Astrocyte of the cerebellum (primary cell): ENCODE results near the gene THSD4.

Experiments
- DNase-seq: peaks from one replicate; pipeline ENCODE4 v3.0.0-alpha.2; 2011; ENCODE audit warnings: low read depth
- H3K4me3 ChIP-seq: 2 replicates; pipeline ENCODE4 v1.5.1; 2011; ENCODE audit warnings: mild to moderate bottlenecking, low read depth, low read length, moderate library complexity
- CTCF ChIP-seq: IDR thresholded peaks from 2 replicates; pipeline ENCODE4 v1.5.1; 2012; ENCODE audit warnings: low read length, low read depth, moderate library complexity, mild to moderate bottlenecking; ENCODE audit errors: missing control alignments
- in situ Hi-C: cut with HindIII; loops from 2 replicates; pipeline ENCODE4 v1.10.0; 2017; ENCODE audit warnings: low sequenced_read_pairs

The THSD4 gene

GRCh38 chr15:71323082-71323481 lies 207.8 kb downstream of the THSD4 start:
- in situ Hi-C loops = no loop called here
- no peak overlapping the region for H3K4me3 ChIP-seq
- no peak for DNase-seq
- no peak for TF ChIP-seq CTCF

GRCh38 chr15:71323584-71323983 lies 208.3 kb downstream of the THSD4 start:
- in situ Hi-C loops = no loop called here

GRCh38 chr15:71325481-71325880 lies 210.2 kb downstream of the THSD4 start:
- no peak for DNase-seq
- no peak for TF ChIP-seq CTCF
- no peak overlapping the region for H3K4me3 ChIP-seq
- in situ Hi-C loops = no loop called here

More at GRCh38 chr15:71323584-71323983, 208.3 kb downstream of the THSD4 start:
- H3K4me3 ChIP-seq = no peak overlapping the region
- TF ChIP-seq CTCF = no peak
- no peak for DNase-seq

- TF ChIP-seq CTCF = no peak
- no peak for DNase-seq
- in situ Hi-C loops = no loop called here
- H3K4me3 ChIP-seq = no peak overlapping the region
Measured at GRCh38 chr15:71328453-71328852, 213.2 kb downstream of the THSD4 start.

GRCh38 chr15:71329041-71329440 lies 213.8 kb downstream of the THSD4 start:
- in situ Hi-C loops = no loop called here
- no peak overlapping the region for H3K4me3 ChIP-seq
- no peak for DNase-seq
- TF ChIP-seq CTCF = no peak

- H3K4me3 ChIP-seq = no peak overlapping the region
- DNase-seq = no peak
- in situ Hi-C loops = no loop called here
- TF ChIP-seq CTCF = no peak
Measured at GRCh38 chr15:71329497-71330260, 214.4 kb downstream of the THSD4 start.
